HG03039 (cell line): ENCODE results near the gene CCIN.
"Not testable (repeated sequence)": the region's sequence is repeated elsewhere in the genome, so short reads cannot be mapped to it uniquely, and the experiment has no call there.

Source experiments
- ATAC-seq: cut with Tn5 transposase; IDR thresholded peaks from one replicate; pipeline ENCODE4 v1.9.1; 2021; ENCODE audit warnings: mild to moderate bottlenecking, moderate library complexity; ENCODE audit not compliant: unreplicated experiment

CCIN gene

GRCh38 chr9:36169166-36169565 lies at the start of gene CCIN:
Gene CCIN, plus strand, starts transcription at chr9:36169388. Its CDS starts 115 bp downstream, at chr9:36169503.
- no peak for ATAC-seq

- ATAC-seq, result no peak
Measured at GRCh38 chr9:36119476-36119875, 49.7 kb upstream of the CCIN start.

- ATAC-seq, result no peak
Measured at GRCh38 chr9:36120705-36121104, 48.5 kb upstream of the CCIN start.

- ATAC-seq, result no peak
Measured at GRCh38 chr9:36121971-36122370, 47.2 kb upstream of the CCIN start.

- ATAC-seq, result no peak
Measured at GRCh38 chr9:36123515-36123914, 45.7 kb upstream of the CCIN start.

GRCh38 chr9:36125062-36125855 lies 43.9 kb upstream of the CCIN start:
- no peak for ATAC-seq

- no peak for ATAC-seq
Measured at GRCh38 chr9:36126016-36126730, 43.0 kb upstream of the CCIN start.

- no peak for ATAC-seq
Measured at GRCh38 chr9:36127652-36128244, 41.4 kb upstream of the CCIN start.

- no peak for ATAC-seq
Measured at GRCh38 chr9:36128349-36128748, 40.8 kb upstream of the CCIN start.

- ATAC-seq, result no peak
Measured at GRCh38 chr9:36129139-36129538, 40.0 kb upstream of the CCIN start.

- not testable (repeated sequence) for ATAC-seq
Measured at GRCh38 chr9:36131666-36132065, 37.5 kb upstream of the CCIN start.

- ATAC-seq, result no peak
Measured at GRCh38 chr9:36132086-36132485, 37.1 kb upstream of the CCIN start.

- ATAC-seq, result no peak
Measured at GRCh38 chr9:36134761-36135505, 34.3 kb upstream of the CCIN start.

- no peak for ATAC-seq
Measured at GRCh38 chr9:36135741-36136271, 33.4 kb upstream of the CCIN start.

- peak; percentile 91 for ATAC-seq
Measured at GRCh38 chr9:36136272-36136893, 32.8 kb upstream of the CCIN start, which contains the start of gene GLIPR2. Gene GLIPR2, plus strand, starts transcription at chr9:36136733. Its CDS starts 46 bp downstream, at chr9:36136779.

- ATAC-seq, result peak; percentile 21
Measured at GRCh38 chr9:36136894-36137391, 32.2 kb upstream of the CCIN start.

- no peak for ATAC-seq
Measured at GRCh38 chr9:36137392-36138004, 31.7 kb upstream of the CCIN start.

GRCh38 chr9:36138496-36138895 lies 30.7 kb upstream of the CCIN start:
- no peak for ATAC-seq

- no peak for ATAC-seq
Measured at GRCh38 chr9:36138901-36139300, 30.3 kb upstream of the CCIN start.
